ENCODE measurements around the gene FUT2.
A peak's percentile ranks its signal among the peaks of the same experiment; 100 is the strongest.

Gene FUT2

DNA sequence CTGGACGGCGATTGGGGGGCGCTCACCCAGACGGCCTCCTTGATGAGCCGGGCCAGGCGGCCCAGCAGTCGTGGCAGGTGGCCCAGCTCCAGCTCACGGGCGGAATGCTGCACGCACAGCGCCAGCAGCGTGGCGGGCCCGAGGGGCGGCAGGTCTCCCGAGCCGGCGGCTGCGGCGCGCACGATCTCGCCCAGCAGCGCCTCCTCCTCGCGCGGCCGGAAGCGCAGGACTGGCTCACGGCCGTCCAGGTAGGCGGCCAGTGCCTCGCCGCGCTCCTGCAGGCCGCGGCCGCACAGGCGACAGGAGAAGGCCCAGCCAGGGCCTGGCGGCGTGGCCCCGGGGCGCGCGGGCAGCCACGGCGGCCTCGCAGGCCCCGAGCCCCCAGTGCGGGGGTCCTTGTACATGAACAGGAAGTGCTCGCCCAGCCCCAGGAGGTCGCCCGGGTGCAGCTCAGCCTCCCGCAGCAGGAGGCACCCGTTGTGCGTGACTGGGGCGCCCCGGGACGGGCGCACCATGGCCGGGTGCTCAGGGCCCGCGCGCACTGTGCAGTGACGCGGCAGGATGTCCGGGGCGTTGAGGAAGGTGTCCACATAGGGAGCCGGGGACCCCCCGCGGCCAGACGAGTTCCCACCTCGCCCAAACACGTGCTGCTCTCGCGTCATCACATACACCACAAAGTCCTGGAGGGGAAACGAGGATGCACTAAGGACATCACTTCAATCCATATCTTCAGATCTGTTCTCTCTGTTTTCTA is 33.3 kb downstream of the FUT2 start:
- DNase-seq (ENCODE audit: low read depth): no peak
- TF ChIP-seq MYC (IDR thresholded peaks at IDR 0.05; ENCODE audit: low read depth, low read length) (no peak), CTCF (IDR thresholded peaks at IDR 0.05; ENCODE audit: low read depth, low read length) (no peak), MAX (IDR thresholded peaks at IDR 0.05; ENCODE audit: low read depth, low read length) (no peak)
- no peak overlapping the region for H3K4me3 ChIP-seq (ENCODE audit: low read depth, low read length)

- TF ChIP-seq POLR2A (IDR thresholded peaks at IDR 0.05; ENCODE audit: extremely low read depth, insufficient read length) (no peak), CTCF (IDR thresholded peaks at IDR 0.05; ENCODE audit: low read depth, low read length) (no peak), MAX (IDR thresholded peaks at IDR 0.05; ENCODE audit: low read depth, low read length) (no peak), MYC (IDR thresholded peaks at IDR 0.05; ENCODE audit: low read depth, low read length) (no peak)
- DNase-seq (ENCODE audit: low read depth): no peak
- no peak overlapping the region for H3K4me3 ChIP-seq (ENCODE audit: low read depth, low read length)
These were observed 35.7 kb downstream of the FUT2 start for GRCh38 chr19:48731452-48731851.

- no peak for DNase-seq (ENCODE audit: low read depth)
- no peak overlapping the region for H3K4me3 ChIP-seq (ENCODE audit: low read depth, low read length)
- TF ChIP-seq MAX (IDR thresholded peaks at IDR 0.05; ENCODE audit: low read depth, low read length) (no peak), CTCF (IDR thresholded peaks at IDR 0.05; ENCODE audit: low read depth, low read length) (no peak), POLR2A (IDR thresholded peaks at IDR 0.05; ENCODE audit: extremely low read depth, insufficient read length) (no peak), MYC (IDR thresholded peaks at IDR 0.05; ENCODE audit: low read depth, low read length) (no peak)
These were observed 38.9 kb downstream of the FUT2 start for GRCh38 chr19:48734625-48735024.

- no peak overlapping the region for H3K4me3 ChIP-seq (ENCODE audit: low read depth, low read length)
- DNase-seq (ENCODE audit: low read depth): peak; percentile 44
- TF ChIP-seq MAX (IDR thresholded peaks at IDR 0.05; ENCODE audit: low read depth, low read length) (no peak), MYC (IDR thresholded peaks at IDR 0.05; ENCODE audit: low read depth, low read length) (0 out of 2 replicates have a peak, but pooled peaks have one; percentile 14)
These were observed 39.4 kb downstream of the FUT2 start for GRCh38 chr19:48735031-48735615.

DNA sequence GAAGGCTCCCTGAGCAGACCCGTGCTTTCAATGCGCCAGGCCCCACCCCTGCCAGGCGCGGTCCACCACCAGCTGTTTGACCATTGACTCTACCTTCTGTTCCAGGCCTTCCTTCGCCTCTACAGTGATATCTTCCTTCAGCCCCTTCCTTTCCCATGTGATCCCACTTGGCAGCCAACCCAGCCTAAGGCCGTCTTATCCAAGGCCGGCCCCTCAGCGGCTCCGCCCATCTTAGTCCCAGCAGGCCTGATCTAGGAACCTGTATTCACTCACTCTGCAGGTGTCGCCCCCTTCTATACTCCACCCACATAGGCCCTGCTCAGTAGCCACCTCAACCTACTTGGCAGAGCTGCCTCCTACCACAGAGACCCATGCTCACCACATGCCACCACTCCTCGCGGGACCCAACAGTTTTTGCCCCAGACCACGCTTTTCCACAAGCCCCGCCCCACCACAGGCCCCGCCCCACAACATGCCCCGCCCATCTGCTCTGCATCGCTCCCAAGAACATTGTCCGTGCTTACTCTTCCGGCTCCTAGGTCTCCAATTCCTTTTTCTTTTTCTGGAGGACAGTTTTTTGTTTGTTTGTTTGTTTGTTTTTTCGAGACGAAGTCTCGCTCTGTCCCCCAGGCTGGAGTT is 41.7 kb downstream of the FUT2 start:
- no peak overlapping the region for H3K4me3 ChIP-seq (ENCODE audit: low read depth, low read length)
- DNase-seq (ENCODE audit: low read depth): peak; percentile 46
- no peak for TF ChIP-seq POLR2A (IDR thresholded peaks at IDR 0.05; ENCODE audit: extremely low read depth, insufficient read length)
- TF ChIP-seq MYC (IDR thresholded peaks at IDR 0.05; ENCODE audit: low read depth, low read length): no peak
- TF ChIP-seq CTCF (IDR thresholded peaks at IDR 0.05; ENCODE audit: low read depth, low read length): no peak
- no peak for TF ChIP-seq MAX (IDR thresholded peaks at IDR 0.05; ENCODE audit: low read depth, low read length)
